HG03196 (cell line): ENCODE data around the gene LAMP2.
A peak's percentile ranks its signal among the peaks of the same experiment; 100 is the strongest.

ENCODE experiments used
- ATAC-seq: cut with Tn5 transposase; IDR thresholded peaks from one replicate; pipeline ENCODE4 v1.9.1; 2021; ENCODE audit not compliant: unreplicated experiment

Gene LAMP2

GRCh38 chrX:120457766-120458180, 11.3 kb downstream of the LAMP2 start:
- peak; percentile 95 for ATAC-seq

- no peak for ATAC-seq
Measured at GRCh38 chrX:120456973-120457372, 12.1 kb downstream of the LAMP2 start.

GRCh38 chrX:120453985-120454384, 15.1 kb downstream of the LAMP2 start:
- no peak for ATAC-seq

- ATAC-seq = no peak
Measured at GRCh38 chrX:120452131-120452530, 17.0 kb downstream of the LAMP2 start.

- no peak for ATAC-seq
Measured at GRCh38 chrX:120450163-120450562, 18.9 kb downstream of the LAMP2 start.

GRCh38 chrX:120446498-120446897, 22.6 kb downstream of the LAMP2 start:
- ATAC-seq = no peak

GRCh38 chrX:120439921-120440320, 29.2 kb downstream of the LAMP2 start:
- no peak for ATAC-seq

GRCh38 chrX:120429776-120430540, 39.1 kb downstream of the LAMP2 start:
- ATAC-seq = no peak

GRCh38 chrX:120428309-120428708, 40.8 kb downstream of the LAMP2 start:
- ATAC-seq = no peak

GRCh38 chrX:120426599-120426998, 42.5 kb downstream of the LAMP2 start:
- ATAC-seq = no peak

- ATAC-seq = no peak
Measured at GRCh38 chrX:120419463-120419862, 49.6 kb downstream of the LAMP2 start.

- no peak for ATAC-seq
Measured at GRCh38 chrX:120408168-120408567, 60.9 kb downstream of the LAMP2 start.

GRCh38 chrX:120406638-120407037, 62.5 kb downstream of the LAMP2 start:
- ATAC-seq = no peak

- no peak for ATAC-seq
Measured at GRCh38 chrX:120402369-120402768, 66.7 kb downstream of the LAMP2 start.

- no peak for ATAC-seq
Measured at GRCh38 chrX:120401301-120401700, 67.8 kb downstream of the LAMP2 start.

GRCh38 chrX:120380699-120381098, 88.4 kb downstream of the LAMP2 start:
- ATAC-seq = no peak

- ATAC-seq = no peak
Measured at GRCh38 chrX:120379937-120380681, 89.0 kb downstream of the LAMP2 start.

- no peak for ATAC-seq
Measured at GRCh38 chrX:120378570-120378969, 90.5 kb downstream of the LAMP2 start.
